Right renal cortex interstitium (tissue), 3 donors: ENCODE measurements around the gene CNTN4. TPM values are rescaled to one million over a fixed set of nuclear protein-coding genes. Genes with fewer than 3 reads are reported as not detected.
"Not testable (repeated sequence)": the region's sequence is repeated elsewhere in the genome, so short reads cannot be mapped to it uniquely, and the experiment has no call there.

ENCODE experiments used
- DNase-seq, 3 donors: peaks; one replicate each; pipeline ENCODE4 v3.0.0-alpha.2; 2013; ENCODE audit warnings: low read depth in 3 of 3, low spot score in 2 of 3
- polyA plus RNA-seq, 3 donors: library from polyadenylated mRNA; unstranded; fragments of 120-200 nt; gene quantifications; one replicate each; pipeline ENCODE4 v1.2.1, GENCODE V29; 2013; ENCODE audit not compliant: insufficient read length in 3 of 3

Gene CNTN4
- polyA plus RNA-seq, 3 donors = 27.7 to 33.1 (median 28.5) TPM

GRCh38 chr3:2771193-2771592, 672.5 kb downstream of the CNTN4 start:
- DNase-seq = no peak

- no peak for DNase-seq
Observed at GRCh38 chr3:2771741-2772140, 673.1 kb downstream of the CNTN4 start.

DNA sequence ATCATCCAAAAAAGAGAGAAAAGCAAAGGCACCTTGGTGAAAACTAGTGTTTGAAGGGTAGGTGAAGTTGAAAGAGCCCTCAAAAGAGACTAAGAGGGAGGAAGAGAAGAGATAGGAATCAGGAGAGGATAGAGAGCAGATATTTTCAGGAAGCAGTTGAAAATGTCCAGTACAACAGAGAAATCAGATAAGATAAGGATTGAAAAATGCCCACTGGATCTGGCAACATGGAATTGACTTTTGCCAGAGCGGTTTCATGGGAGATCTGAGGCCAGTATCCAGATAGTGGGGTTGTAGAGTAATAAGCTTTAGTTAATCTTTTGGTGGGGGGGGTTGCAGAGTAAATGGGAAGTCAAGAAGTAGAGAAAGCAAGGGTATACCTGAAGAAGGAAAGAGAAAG, 674.1 kb downstream of the CNTN4 start:
- DNase-seq = no peak

DNA sequence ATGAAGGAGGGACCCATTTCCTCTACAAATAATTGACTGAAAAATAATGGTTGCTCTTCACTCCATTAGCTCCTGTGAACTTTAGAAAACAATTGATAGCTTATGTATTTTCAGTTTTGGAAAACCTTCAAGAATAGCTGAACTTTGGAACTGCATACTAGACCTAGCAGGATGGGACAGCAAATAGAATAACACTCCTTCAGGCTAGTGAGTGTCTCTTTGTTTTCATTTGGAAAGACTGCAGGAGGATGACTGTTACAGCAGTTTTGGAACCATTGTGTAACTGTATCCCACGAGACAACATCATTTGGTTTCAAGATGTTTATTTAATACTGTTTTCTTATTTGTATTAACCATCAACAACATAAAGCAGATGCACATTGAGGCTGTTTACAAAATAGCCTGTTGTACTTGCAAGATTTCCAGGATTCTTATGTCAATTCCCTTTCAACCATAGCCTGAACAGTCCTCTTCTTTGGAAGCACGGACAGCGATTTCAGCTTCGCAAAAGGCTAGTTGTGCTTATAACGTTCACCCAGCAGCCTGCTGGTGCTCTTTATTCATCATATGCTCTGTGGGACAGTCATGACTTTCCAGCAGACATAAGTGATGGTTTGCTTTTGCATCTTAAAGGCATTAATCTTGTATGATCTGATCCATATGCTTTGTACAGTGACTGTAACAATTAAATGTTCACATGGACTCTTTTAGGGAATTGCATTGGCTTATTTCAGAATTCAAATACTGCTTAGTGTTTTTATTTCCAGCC, 676.0 kb downstream of the CNTN4 start:
- peak in 1 of 3 donors; percentile 25 for DNase-seq

GRCh38 chr3:2783261-2783660, 684.6 kb downstream of the CNTN4 start:
- DNase-seq = no peak

GRCh38 chr3:2784627-2785026, 686.0 kb downstream of the CNTN4 start:
- DNase-seq = no peak

- no peak for DNase-seq
Observed at GRCh38 chr3:2790266-2790815, 691.7 kb downstream of the CNTN4 start.

DNA sequence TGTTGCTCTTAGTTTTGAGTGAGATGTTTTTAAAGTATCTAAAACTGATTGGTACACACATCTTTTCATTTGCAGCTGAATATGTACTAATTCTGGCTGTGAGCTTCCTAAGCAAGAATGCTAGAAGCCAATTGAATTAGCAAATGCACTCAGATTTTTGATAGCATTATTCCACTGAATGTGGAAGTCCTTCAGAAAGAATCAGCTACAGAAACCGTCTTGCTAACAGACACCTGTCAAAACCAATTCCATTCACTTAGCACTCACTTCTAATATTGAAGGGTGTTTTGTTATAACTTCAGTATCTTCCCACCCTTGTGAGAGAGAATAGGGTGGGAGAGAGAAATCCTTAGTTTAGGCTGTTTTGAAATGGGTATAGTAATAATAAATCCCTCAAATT, 693.8 kb downstream of the CNTN4 start:
- DNase-seq = no peak

GRCh38 chr3:2793987-2794386, 695.3 kb downstream of the CNTN4 start:
- DNase-seq = no peak

- no peak for DNase-seq
Observed at GRCh38 chr3:2802429-2802828, 703.8 kb downstream of the CNTN4 start.

DNA sequence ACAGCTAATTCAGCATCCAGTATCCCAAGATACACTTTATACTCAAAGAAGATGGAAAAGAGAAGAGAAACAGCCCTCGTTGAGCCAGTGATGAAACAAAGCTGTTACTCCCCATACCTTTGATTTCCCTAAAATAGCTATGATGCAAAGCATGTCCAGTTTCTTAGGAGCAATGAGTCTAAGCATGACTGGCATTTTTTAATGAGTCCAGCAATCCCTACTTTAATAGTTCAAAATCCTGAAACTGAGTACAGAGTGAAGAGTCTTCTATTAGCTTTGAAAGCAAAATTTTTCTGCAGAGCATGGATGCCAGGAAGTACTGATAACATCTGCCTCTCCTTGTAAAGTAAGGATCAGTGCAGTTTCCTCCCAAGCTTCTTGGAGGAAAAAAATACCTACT, 708.8 kb downstream of the CNTN4 start:
- DNase-seq = no peak

GRCh38 chr3:2810723-2811122, 712.1 kb downstream of the CNTN4 start:
- DNase-seq = peak in 2 of 3 donors; percentile 8 to 21

- DNase-seq = no peak
Observed at GRCh38 chr3:2819571-2819970, 720.9 kb downstream of the CNTN4 start.

DNA sequence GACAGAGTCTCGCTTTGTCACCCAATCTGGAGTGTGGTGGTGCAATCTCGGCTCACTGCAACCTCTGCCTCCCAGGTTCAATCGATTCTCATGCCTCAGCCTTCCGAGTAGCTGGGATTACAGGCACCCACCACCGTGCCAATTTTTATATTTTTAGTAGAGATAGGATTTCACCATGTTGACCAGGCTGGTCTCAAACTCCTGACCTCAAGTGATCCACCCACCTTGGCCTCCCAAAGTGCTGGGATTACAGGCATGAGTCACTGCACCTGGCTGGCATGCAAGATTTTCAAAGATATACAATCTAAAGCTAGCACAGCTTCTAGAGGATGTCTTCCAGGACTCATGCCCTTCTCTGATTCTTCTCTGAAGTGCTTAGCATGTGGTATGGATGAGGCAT, 722.3 kb downstream of the CNTN4 start:
- DNase-seq = not testable (repeated sequence)

DNA sequence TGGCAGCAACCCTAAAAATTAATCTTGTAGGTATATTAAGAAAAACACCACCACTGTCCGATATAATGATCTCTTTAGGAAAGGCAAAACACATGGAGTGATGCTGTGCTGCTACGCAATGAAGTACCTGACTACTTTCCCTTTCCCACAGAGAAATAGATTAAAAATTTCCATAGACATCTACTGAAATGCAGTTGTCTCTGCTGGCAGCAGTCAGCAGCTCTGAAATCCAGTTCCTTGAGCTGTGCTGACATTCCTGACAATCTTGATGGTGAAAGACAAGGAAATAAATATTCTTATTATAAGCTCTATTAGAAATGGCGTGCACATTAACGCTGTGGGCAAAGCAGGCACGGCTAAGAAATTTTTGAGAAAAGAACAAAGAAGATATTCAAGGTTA, 723.9 kb downstream of the CNTN4 start:
- no peak for DNase-seq

DNA sequence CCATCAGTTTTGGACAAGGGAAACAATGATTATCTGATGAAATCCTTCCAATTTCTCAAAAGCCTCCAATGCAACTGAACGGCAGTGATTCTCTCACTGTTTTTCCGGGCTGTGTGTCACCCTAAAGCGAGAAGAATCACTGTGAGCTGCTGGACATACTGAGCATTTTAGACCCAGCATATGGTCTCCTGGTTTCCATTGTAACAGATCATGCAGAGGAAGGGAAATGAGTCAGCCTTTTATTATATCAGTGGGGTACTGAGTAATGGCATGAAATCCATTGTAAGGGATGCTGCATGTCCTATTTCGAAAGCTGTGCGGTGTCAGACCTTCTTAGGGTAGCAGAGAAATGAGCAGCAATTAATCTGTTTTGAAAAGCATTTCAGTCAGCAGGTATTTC, 724.4 kb downstream of the CNTN4 start:
- no peak for DNase-seq

DNA sequence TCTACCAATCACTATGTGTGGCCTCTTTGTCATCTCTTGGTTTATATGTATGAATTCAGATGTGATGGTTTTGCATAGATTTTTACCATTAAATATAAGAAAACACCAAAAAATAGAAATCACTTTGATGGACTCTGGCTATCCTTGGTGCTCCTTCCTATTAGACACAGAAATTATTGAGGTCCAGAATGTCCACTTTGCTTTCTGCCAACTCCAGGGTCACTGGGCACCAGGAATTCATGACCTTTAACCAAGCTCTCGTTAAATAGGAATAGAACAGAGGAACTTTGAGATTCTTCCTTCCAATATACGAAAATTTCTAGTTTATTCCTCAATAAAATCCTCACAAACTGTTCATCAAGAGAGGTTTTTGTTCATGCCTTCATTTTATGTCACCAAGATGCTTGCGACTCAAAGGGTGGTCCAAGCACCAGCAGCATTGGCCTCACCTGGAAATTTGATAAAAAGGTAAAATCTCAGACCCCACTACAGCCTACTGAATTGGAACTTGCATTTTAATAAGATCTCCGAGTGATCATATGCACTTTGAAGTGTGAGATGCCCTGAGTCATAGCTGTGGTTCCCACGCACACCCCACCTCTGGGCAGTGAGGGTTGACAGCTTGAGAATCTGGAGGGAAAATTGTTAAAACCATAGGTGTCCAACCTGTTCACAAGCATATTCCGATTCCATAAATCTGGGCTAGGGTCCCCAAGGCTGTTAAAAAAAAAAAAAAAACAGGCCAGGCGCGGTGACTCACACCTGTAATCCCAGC, 725.0 kb downstream of the CNTN4 start:
- DNase-seq = no peak

- DNase-seq = no peak
Observed at GRCh38 chr3:2826036-2826435, 727.4 kb downstream of the CNTN4 start.

DNA sequence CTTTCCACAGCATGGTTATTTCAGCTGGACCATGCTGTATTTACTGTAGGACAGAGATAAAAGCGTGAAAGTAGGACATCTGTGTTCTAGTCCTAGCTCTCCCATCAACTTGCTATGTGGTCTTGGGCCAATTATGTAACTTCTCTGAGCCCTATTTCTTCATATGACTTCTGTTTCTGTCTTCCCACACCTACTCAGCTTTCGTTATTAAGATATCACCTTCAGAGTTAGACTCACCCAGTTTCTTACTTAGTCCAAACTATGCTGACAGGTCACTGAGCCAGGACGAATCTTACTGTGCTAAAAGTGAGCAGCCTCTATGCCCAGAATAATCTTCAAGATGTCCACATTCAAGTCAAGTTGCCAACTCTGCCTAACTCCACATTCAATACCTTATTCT, 727.8 kb downstream of the CNTN4 start:
- DNase-seq = no peak

- no peak for DNase-seq
Observed at GRCh38 chr3:2837239-2837638, 738.6 kb downstream of the CNTN4 start.

GRCh38 chr3:2837910-2838309, 739.2 kb downstream of the CNTN4 start:
- DNase-seq = no peak
